NT2/D1 (cell line): ENCODE data around the gene IYD.

ENCODE experiments used
- SUZ12 ChIP-seq: IDR thresholded peaks from 2 replicates; pipeline ENCODE4 v1.6.1; 2011; ENCODE audit not compliant: insufficient read length, insufficient read depth; ENCODE audit errors: extremely low read depth
- YY1 ChIP-seq: IDR thresholded peaks from 2 replicates; pipeline ENCODE4 v1.6.1; 2011; ENCODE audit not compliant: insufficient read length, insufficient read depth
- ZNF274 ChIP-seq: IDR thresholded peaks from 2 replicates; pipeline ENCODE4 v1.6.1; 2011; ENCODE audit warnings: mild to moderate bottlenecking, low read depth, low read length

- TF ChIP-seq YY1 (no peak), ZNF274 (no peak), SUZ12 (no peak)
These were observed 5.1 kb upstream of the IYD start for GRCh38 chr6:150363733-150364132.
